Measurements from ENCODE around the gene TARS1. TPM values are rescaled to one million over a fixed set of nuclear protein-coding genes. Genes with fewer than 3 reads are reported as not detected.
"Not testable (repeated sequence)": the region's sequence is repeated elsewhere in the genome, so short reads cannot be mapped to it uniquely, and the experiment has no call there.

The TARS1 gene
- total RNA-seq, 2 donors from 2014 or later: 85.9 to 113 TPM

DNA sequence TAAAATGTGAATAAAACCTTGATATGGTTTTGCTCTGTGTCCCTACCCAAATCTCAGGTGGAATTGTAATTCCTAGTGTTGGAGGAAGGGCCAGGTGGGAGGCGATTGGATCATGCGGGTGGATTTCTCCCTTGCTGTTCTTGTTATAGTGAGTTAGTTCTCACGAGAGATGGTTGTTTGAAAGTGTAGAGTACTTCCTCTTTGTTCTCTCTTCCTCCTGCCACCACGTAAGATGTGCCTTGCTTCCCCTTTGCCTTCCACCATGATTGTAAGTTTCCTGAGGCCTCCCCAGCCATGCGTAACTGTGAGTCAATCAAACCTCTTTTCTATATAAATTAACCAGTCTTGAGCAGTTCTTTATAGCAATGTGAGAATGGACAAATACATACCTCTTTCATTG is 34.9 kb downstream of the TARS1 start:
- intact Hi-C loops (cut with DNase I): no loop called here
- DNase-seq (ENCODE audit: low spot score): no peak

DNA sequence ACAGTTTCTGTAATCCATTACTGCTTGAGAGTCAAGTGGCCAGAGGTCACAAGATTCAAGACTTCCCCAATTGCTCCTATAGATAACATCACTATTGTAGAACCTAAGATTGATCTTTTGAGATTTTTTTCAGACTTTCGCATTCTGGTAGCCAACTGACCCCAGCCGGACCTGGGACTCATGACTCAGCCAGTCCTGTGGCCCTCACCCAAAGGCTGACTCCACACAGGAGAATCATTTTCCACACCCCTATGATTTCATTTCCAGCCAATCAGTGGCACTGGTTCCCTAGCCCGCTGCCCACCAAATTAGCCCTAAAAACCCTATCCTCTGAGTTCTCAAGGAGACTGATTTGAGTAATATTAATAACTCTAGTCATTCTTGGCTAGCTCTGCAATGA is 36.2 kb downstream of the TARS1 start:
- intact Hi-C loops (cut with DNase I): no loop called here
- DNase-seq (ENCODE audit: low spot score): no peak

DNA sequence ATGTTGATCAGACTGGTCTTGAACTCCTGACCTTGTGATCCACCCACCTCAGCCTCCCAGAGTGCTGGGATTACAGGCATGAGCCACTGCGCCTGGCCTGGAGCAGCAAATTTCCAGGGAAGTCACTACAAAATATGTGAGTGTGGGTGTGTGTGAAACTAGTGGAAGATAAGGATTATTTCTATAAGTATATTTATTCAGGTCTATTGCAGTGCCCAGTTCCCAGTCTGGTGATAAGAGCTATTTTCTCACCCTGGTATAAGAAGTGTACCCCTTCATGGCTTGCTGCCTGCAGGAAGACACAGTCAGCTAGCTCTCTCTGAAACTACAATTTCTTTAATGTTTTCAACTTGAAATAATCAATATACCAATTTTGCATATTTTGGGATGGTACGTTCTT is 37.1 kb downstream of the TARS1 start:
- intact Hi-C loops (cut with DNase I): no loop called here
- no peak for DNase-seq (ENCODE audit: low spot score)

DNA sequence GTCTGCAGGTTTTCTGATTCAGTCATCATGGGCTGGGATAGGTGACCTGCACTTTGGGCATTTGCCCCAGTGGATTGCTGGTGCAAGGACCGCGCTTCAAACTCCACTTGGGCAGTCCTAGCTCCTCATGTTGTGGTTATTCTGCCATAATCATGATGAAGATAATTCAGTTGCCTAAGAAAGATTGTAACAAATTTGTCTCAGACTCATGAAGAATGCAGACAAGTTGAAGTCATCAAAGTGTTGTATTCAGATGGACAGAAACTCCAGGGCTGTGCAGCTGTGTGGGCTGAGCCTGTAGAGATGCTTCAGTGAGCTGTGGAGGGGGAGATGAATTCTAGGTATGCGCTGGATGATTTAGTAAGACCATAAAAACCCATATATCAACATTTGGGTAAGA is 38.5 kb downstream of the TARS1 start:
- intact Hi-C loops (cut with DNase I): no loop called here
- DNase-seq (ENCODE audit: low spot score): no peak

- intact Hi-C loops (cut with DNase I): no loop called here
These were observed 40.1 kb downstream of the TARS1 start for GRCh38 chr5:33480876-33481275.

DNA sequence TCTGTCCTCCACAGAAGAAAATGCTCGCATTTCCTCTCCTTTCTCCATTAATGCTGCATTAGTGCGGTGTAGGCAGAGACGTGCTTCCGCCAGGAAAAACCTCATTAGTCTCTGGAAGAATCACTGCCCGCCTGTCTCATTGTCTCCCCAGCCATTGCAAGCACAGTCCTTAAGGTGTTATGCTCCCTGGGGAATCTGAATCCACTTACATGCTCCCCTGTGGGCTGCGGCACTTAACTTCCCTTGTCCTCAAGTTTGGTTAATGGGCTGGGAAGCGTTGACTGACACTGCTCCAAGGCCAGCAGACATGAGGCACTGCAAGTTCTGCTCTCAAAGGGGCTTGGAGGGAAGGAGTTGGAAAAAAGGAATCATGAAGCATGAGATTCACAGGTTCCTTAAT is 41.6 kb downstream of the TARS1 start:
- DNase-seq (ENCODE audit: low spot score): no peak
- intact Hi-C loops (cut with DNase I): no loop called here

More at GRCh38 chr5:33480876-33481275, 40.1 kb downstream of the TARS1 start:
- no peak for DNase-seq (ENCODE audit: low spot score)

DNA sequence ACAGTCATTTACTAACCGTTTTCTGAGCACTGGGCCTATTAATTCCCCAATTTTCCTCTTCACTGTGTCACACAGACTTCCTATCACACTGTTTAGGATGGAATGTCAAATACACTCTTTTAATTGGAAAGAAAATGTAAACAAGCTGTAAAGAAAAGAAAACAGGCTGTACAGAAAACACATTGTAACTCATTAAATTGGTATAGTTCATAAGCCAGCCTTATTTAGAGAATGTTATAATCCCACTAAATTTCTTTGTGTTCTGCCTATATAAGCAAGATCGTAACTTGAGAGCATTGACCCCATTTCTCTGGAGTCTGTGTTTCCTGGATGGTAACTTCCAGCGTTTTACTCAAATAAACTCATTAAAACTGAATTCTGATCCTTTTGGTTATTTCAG is 46.5 kb downstream of the TARS1 start:
- intact Hi-C loops (cut with DNase I): no loop called here
- no peak for DNase-seq (ENCODE audit: low spot score)

GRCh38 chr5:33488558-33489355 is 48.0 kb downstream of the TARS1 start:
- DNase-seq (ENCODE audit: low spot score): no peak
- intact Hi-C loops (cut with DNase I): no loop called here

GRCh38 chr5:33489481-33490067 is 48.8 kb downstream of the TARS1 start:
- intact Hi-C loops (cut with DNase I): no loop called here
- DNase-seq (ENCODE audit: low spot score): no peak

GRCh38 chr5:33490071-33490665 is 49.4 kb downstream of the TARS1 start:
- no peak for DNase-seq (ENCODE audit: low spot score)
- intact Hi-C loops (cut with DNase I): no loop called here

GRCh38 chr5:33491941-33492340 is 51.2 kb downstream of the TARS1 start:
- no peak for DNase-seq (ENCODE audit: low spot score)
- intact Hi-C loops (cut with DNase I): no loop called here

DNA sequence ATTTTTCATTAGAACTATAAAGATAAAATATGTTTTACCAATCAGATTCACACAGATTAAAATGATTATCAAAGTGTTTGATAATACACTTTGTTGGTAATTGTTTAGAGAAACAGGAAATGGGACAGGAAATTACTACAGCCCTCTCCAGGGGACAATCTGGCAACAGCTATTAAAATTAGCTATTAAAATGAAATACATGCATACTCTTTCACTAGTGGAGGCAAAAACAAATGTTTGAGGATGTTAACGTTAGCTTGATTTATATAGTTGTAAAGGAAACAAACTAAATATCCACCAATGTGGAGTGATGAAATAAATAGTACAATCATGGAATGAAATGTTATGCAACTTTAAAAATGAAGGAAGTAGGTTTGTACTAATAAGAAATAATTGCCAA is 53.7 kb downstream of the TARS1 start:
- intact Hi-C loops (cut with DNase I): no loop called here
- no peak for DNase-seq (ENCODE audit: low spot score)

- intact Hi-C loops (cut with DNase I): no loop called here
- no peak for DNase-seq (ENCODE audit: low spot score)
These were observed 60.5 kb downstream of the TARS1 start for GRCh38 chr5:33501260-33501659.

- DNase-seq (ENCODE audit: low spot score): no peak
- intact Hi-C loops (cut with DNase I): no loop called here
These were observed 61.1 kb downstream of the TARS1 start for GRCh38 chr5:33501899-33502298.

- no peak for DNase-seq (ENCODE audit: low spot score)
- intact Hi-C loops (cut with DNase I): no loop called here
These were observed 63.8 kb downstream of the TARS1 start for GRCh38 chr5:33504570-33504969.

DNA sequence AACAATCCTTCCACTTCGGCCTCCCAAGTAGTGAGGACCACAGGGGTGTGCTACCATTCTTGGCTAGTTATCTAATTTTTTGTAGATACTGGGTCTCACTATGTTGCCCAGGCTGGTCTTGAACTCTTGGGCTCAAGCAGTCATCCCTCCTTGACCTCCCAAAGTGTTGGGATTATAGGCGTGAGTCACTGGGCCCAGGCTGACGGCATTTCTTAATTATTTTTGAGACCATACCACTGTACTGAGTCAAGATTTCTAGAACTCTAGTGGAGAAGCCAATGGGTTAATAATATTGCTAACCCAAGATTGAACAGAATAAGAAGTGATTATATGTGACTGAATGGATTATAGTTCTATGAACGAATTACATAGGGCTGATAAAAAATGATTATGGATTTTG is 66.7 kb downstream of the TARS1 start:
- intact Hi-C loops (cut with DNase I): no loop called here
- DNase-seq (ENCODE audit: low spot score): no peak

DNA sequence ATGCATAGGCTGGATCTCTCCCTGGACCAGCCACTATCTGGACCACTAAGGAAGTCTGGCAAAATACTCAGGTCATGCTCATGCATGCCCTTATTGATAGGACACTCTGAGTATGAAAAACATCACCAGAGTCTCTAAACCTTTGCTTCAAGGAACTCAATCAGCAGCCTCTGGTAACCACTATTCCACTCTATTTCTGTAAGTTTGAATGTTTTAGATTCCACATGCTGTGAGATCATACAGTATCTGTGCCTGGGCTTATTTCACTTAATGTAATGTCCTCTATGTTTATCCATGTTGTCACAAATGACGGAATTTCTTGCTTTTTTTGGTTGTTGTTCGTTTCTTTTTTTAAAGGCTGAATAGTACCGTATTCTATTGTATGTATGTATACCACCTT is 68.3 kb downstream of the TARS1 start:
- intact Hi-C loops (cut with DNase I): no loop called here
- DNase-seq (ENCODE audit: low spot score): no peak

DNA sequence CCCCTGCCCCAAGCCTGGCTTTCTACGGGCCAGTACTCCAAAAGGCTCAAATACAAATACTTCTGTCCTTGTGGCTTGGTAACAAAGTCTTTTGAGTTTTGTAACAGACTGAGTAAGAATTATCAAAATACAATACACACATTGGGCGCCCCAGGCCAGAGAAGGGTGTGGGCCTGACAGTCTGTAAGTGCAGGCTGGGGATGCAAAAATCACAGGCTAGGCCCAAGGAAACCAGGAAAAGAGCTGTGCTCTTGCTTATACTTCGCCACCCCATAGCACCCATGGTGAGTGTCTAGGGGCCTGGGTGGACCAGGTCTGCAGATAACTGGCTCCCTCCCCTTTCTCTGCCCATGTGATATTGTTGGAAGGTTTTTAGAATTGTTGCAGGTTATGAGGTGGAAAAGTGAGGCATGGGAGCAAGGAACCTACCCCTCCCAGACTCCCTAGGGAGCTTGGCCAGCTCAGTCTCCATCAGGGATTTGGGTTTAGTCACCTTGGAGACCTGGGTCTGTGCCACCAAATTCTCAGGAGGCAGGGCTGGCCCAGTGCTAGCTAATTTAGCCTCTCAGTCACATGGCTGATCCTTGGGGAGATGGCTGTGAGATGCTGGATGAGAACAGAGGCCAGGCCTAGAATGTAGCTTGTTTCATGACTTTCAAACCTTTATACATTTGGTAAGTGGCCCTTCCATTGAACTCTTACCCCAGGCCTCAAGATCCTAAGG is 72.9 kb downstream of the TARS1 start:
- DNase-seq (ENCODE audit: low spot score): no peak
- intact Hi-C loops (cut with DNase I): no loop called here

DNA sequence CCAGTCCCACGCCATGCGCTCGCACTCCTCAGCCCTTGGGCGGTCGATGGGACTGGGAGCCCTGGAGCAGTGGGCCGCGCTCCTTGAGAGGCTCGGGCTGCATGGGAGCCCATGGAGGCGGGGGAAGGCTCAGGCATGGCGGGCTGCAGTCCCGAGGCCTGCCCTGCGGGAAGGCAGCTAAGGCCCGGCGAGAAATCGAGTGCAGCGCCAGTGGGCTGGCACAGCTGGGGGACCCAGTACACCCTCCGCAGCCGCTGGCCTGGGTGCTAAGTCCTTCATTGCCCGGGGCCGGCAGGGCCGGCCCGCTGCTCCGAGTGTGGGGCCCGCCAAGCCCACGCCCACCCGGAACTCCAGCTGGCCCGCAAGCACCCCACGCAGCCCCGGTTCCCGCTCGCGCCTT is 74.6 kb downstream of the TARS1 start:
- DNase-seq (ENCODE audit: low spot score); intact Hi-C loops (cut with DNase I): not testable (repeated sequence)

DNA sequence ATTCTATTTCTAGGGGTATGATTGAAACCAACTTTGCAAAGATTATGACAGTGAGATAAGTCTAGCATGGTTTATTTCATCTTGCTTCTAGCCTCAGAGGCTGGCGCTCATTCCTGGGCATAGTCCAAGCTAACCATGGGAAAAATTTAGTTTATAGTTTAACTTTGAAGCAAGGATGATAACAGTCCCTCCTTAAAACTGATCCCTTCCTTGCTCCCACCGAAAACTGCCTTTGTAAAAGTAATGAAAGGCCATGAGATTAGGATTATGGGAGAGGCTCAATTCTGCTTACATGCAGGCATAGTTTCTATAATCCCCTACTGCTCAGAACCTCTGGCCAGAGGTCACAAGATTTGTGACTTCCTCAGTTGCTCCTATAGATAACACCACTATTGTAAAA is 75.7 kb downstream of the TARS1 start:
- intact Hi-C loops (cut with DNase I): no loop called here
- no peak for DNase-seq (ENCODE audit: low spot score)

Measured in posterior vena cava (tissue), 2 donors.